Measurements from ENCODE around the gene MTUS2. TPM values are rescaled to one million over a fixed set of nuclear protein-coding genes. Genes with fewer than 3 reads are reported as not detected.

Gene MTUS2
- total and polyA plus RNA-seq, 2 donors from 2014 or later, result 0.06 to 0.22 TPM

DNA sequence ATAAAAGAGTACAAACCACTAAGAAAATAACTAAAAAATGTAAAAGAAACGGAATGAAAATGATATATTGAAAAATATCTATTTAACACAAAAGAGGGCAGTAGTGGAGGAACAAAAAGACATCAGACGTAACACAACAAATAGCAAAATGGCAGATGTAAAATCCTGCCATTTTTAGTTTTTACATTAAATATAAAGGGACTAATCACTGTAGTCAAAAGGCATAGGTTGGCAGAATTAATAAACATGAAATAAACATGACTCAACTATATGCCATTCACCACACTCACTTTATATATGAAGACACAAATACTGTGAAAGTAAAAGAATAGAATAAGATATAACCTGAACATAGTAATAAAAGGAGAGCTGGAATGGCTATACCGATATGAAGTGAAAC lies 11.0 kb downstream of the MTUS2 start:
- intact Hi-C loops (cut with DNase I), result no loop called here
- Histone ChIP-seq H3K9ac (ENCODE audit: low read length in 3 of 3) (no peak overlapping the region), H3K27me3 (ENCODE audit: control insufficient read depth, insufficient read depth, low read length) (no peaks in the 10 kb centered on the region), H3K9me3 (ENCODE audit: control insufficient read depth in 2 of 3, insufficient read depth in 1 of 3, low read length in 3 of 3) (peaks cover 0 to 9% (median 0%) of the 10 kb centered on the region in 3 donors), H3K27ac (ENCODE audit: low read depth in 2 of 2, low read length in 2 of 2) (no peak overlapping the region), H3K4me3 (ENCODE audit: low read length in 3 of 3) (no peak overlapping the region), H3K4me1 (ENCODE audit: control insufficient read depth in 2 of 3, insufficient read depth in 2 of 3, low read depth in 1 of 3, low read length in 3 of 3) (no peaks in the 10 kb centered on the region), H3K36me3 (ENCODE audit: control insufficient read depth in 2 of 3, insufficient read depth in 3 of 3, low read length in 3 of 3) (no peaks in the 10 kb centered on the region)
- FAIRE-seq (no peak), DNase-seq (no peak)
- no peak for TF ChIP-seq CTCF (IDR thresholded peaks at IDR 0.05; ENCODE audit: borderline replicate concordance, extremely low read depth, insufficient read depth)

DNA sequence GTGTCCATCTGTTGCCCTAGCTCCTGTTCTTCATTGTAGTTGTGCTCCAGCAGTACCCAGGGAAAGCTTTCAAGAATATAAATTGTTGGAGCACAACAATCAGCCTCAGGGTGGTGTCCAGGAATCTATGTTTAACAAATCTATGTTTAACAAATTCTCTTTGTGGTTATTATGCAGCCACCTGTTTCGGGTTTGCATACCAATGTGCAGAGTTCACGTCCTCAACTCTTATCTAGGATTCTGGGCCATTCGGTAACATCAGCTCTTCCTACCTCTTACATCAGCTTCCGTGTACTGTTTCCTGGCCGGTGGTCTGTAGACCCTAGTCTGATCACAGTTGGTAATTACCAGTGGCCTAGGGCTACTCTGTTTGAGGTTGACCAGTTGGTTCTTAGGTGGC lies 17.0 kb downstream of the MTUS2 start:
- Histone ChIP-seq H3K27me3 (ENCODE audit: control insufficient read depth, insufficient read depth, low read length) (no peaks in the 10 kb centered on the region), H3K9ac (ENCODE audit: low read length in 3 of 3) (no peak overlapping the region), H3K36me3 (ENCODE audit: control insufficient read depth in 2 of 3, insufficient read depth in 3 of 3, low read length in 3 of 3) (no peaks in the 10 kb centered on the region), H3K4me3 (ENCODE audit: low read length in 3 of 3) (no peak overlapping the region), H3K4me1 (ENCODE audit: control insufficient read depth in 2 of 3, insufficient read depth in 2 of 3, low read depth in 1 of 3, low read length in 3 of 3) (no peaks in the 10 kb centered on the region), H3K9me3 (ENCODE audit: control insufficient read depth in 2 of 3, insufficient read depth in 1 of 3, low read length in 3 of 3) (no peaks in the 10 kb centered on the region), H3K27ac (ENCODE audit: low read depth in 2 of 2, low read length in 2 of 2) (no peak overlapping the region)
- DNase-seq (no peak), FAIRE-seq (no peak)
- TF ChIP-seq CTCF (IDR thresholded peaks at IDR 0.05; ENCODE audit: borderline replicate concordance, extremely low read depth, insufficient read depth), result no peak
- intact Hi-C loops (cut with DNase I), result no loop called here

DNA sequence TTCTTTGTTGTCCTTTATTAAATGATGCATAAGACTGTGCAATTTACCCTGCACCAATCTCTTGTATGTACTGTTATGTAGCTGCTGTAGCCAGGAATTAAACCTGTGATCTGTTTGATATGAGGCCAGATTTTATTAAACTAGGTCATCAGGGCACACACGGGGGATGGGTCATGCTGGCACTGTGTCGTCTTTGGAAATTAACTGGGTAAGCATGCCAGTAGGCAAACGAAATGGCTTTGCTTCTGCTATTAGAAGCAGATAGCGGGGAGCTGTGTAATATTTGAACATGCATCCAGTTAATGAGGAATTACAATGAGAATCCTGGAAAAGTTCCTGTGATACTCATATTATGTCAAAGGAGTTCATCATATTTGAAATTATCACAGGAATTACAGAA lies 23.5 kb downstream of the MTUS2 start:
- FAIRE-seq, result no peak
- Histone ChIP-seq H3K4me3 (ENCODE audit: low read length in 3 of 3) (no peak overlapping the region), H3K27ac (ENCODE audit: low read depth in 2 of 2, low read length in 2 of 2) (no peak overlapping the region), H3K4me1 (ENCODE audit: control insufficient read depth in 2 of 3, insufficient read depth in 2 of 3, low read depth in 1 of 3, low read length in 3 of 3) (no peaks in the 10 kb centered on the region), H3K36me3 (ENCODE audit: control insufficient read depth in 2 of 3, insufficient read depth in 3 of 3, low read length in 3 of 3) (no peaks in the 10 kb centered on the region), H3K9me3 (ENCODE audit: control insufficient read depth in 2 of 3, insufficient read depth in 1 of 3, low read length in 3 of 3) (no peaks in the 10 kb centered on the region), H3K27me3 (ENCODE audit: control insufficient read depth, insufficient read depth, low read length) (no peaks in the 10 kb centered on the region), H3K9ac (ENCODE audit: low read length in 3 of 3) (no peak overlapping the region)
- no peak for TF ChIP-seq CTCF (IDR thresholded peaks at IDR 0.05; ENCODE audit: borderline replicate concordance, extremely low read depth, insufficient read depth)
- no peak for DNase-seq
- intact Hi-C loops (cut with DNase I), result no loop called here

DNA sequence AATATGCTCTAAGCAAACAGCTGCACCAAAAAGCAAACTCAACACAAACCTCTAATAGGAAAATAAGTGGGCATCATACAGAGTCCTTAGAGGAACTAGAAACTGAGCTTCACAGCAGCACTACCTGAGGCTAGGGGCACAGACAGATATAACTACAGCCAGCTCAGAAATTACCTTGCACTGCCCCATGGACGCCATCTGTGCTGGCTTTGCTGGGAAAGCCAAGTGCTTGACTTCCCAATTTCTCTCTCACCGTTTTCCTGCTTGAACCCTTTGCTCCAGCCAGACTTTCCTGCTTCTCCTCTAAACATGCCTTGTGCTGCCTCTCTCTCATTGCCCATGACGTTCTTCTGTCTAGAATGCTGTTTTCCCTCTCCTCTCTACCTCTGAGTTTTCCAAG lies 29.3 kb downstream of the MTUS2 start:
- no peak overlapping the region for H3K27ac ChIP-seq (ENCODE audit: low read depth in 2 of 2, low read length in 2 of 2)
- intact Hi-C loops (cut with DNase I), result no loop called here
- no peaks in the 10 kb centered on the region for H3K9me3 ChIP-seq (ENCODE audit: control insufficient read depth in 2 of 3, insufficient read depth in 1 of 3, low read length in 3 of 3)
- H3K4me3 ChIP-seq (ENCODE audit: low read length in 3 of 3), result no peak overlapping the region
- H3K36me3 ChIP-seq (ENCODE audit: control insufficient read depth in 2 of 3, insufficient read depth in 3 of 3, low read length in 3 of 3), result no peaks in the 10 kb centered on the region
- no peaks in the 10 kb centered on the region for H3K27me3 ChIP-seq (ENCODE audit: control insufficient read depth, insufficient read depth, low read length)
- no peaks in the 10 kb centered on the region for H3K4me1 ChIP-seq (ENCODE audit: control insufficient read depth in 2 of 3, insufficient read depth in 2 of 3, low read depth in 1 of 3, low read length in 3 of 3)
- FAIRE-seq (no peak), DNase-seq (no peak)
- no peak overlapping the region for H3K9ac ChIP-seq (ENCODE audit: low read length in 3 of 3)
- no peak for TF ChIP-seq CTCF (IDR thresholded peaks at IDR 0.05; ENCODE audit: borderline replicate concordance, extremely low read depth, insufficient read depth)

Data from kidney (tissue), 14 donors.